Uterus (tissue), 4 donors: ENCODE data around the gene CABP2. TPM values are rescaled to one million over a fixed set of nuclear protein-coding genes. Genes with fewer than 3 reads are reported as not detected.
"Not testable (repeated sequence)": the region's sequence is repeated elsewhere in the genome, so short reads cannot be mapped to it uniquely, and the experiment has no call there.

Source experiments
- DNase-seq, 2 donors: peaks; one replicate each; pipeline ENCODE4 v3.0.0-alpha.2; 2019 to 2020
- H3K27ac ChIP-seq, 2 donors: fragments of 200-600 bp; sonication (generic); 1 replicate in 1 of 2; 2 replicates in 1 of 2; pipeline ENCODE4 v1.5.1; 2016 to 2018
- H3K27me3 ChIP-seq, 2 donors: fragments of 200-600 bp; sonication (generic); one replicate each; pipeline ENCODE4 v1.5.1; 2018 to 2019; ENCODE audit warnings: control low read depth in 1 of 2
- H3K36me3 ChIP-seq, 2 donors: fragments of 200-600 bp; sonication (generic); one replicate each; pipeline ENCODE4 v1.5.1; 2019; ENCODE audit warnings: control low read depth in 1 of 2
- H3K4me1 ChIP-seq, 2 donors: fragments of 200-600 bp; sonication (generic); one replicate each; pipeline ENCODE4 v1.5.1; 2018 to 2019; ENCODE audit warnings: control low read depth in 1 of 2
- H3K4me3 ChIP-seq, 2 donors: fragments of 200-600 bp; sonication (generic); 1 replicate in 1 of 2; 2 replicates in 1 of 2; pipeline ENCODE4 v1.5.1; 2018 to 2019; ENCODE audit warnings: mild to moderate bottlenecking in 1 of 2
- H3K9me3 ChIP-seq, 2 donors: fragments of 200-600 bp; sonication (generic); one replicate each; pipeline ENCODE4 v1.5.1; 2019; ENCODE audit warnings: control low read depth in 1 of 2
- CTCF ChIP-seq, 4 experiments: fragments of 200-600 bp in 2 of 4; fragments of 450-650 bp in 2 of 4; sonication (generic) in 2 of 4; IDR thresholded peaks; one replicate each; pipeline ENCODE4 v1.5.1; 2016 to 2019; ENCODE audit warnings: antibody characterized with exemption in 4 of 4, mild to moderate bottlenecking in 2 of 4, moderate library complexity in 1 of 4
- POLR2A ChIP-seq, 2 donors: fragments of 450-650 bp; IDR thresholded peaks; one replicate each; pipeline ENCODE4 v1.6.1; 2016; ENCODE audit warnings: antibody characterized with exemption in 2 of 2, mild to moderate bottlenecking in 1 of 2, moderate library complexity in 1 of 2
- intact Hi-C: fragments of 100-400 bp; cut with DNase I; formaldehyde crosslinking; loops from one replicate; pipeline ENCODE4 v1.15.1; 2023; ENCODE audit warnings: low total_unique reads
- total RNA-seq, 4 donors: library from RNA; depleted of rRNA in 3 of 4; stranded (reverse); fragments of >200 nt in 3 of 4; gene quantifications; one replicate each; pipeline versions ENCODE4 v1.1.0 to v1.2.4, GENCODE V29; 2014 to 2023
- donor health status: DM: yes; HTN: yes; CAD: no.

Gene CABP2
- total RNA-seq, result not detected

GRCh38 chr11:67522844-67523555 is at the start of gene CABP2:
CABP2 (minus strand) TSS chr11:67523446; CDS start chr11:67523326, 120 bp downstream.
- DNase-seq, result no peak
- intact Hi-C loops, result no loop called here
- H3K4me3 ChIP-seq, result no peak within 1 kb of the TSS
- no peak within 1 kb of the TSS for H3K27ac ChIP-seq
- no peaks in the 10 kb centered on the region for H3K27me3 ChIP-seq
- no peaks in the 10 kb centered on the region for H3K9me3 ChIP-seq
- H3K4me1 ChIP-seq, result no peaks in the 10 kb centered on the region
- TF ChIP-seq POLR2A (IDR thresholded peaks at IDR 0.05) (no peak), CTCF (IDR thresholded peaks at IDR 0.05) (no peak)
- no peaks in the 10 kb centered on the region for H3K36me3 ChIP-seq

- intact Hi-C loops, result no loop called here
Observed at GRCh38 chr11:67572747-67573419, 49.6 kb upstream of the CABP2 start.

GRCh38 chr11:67572305-67572704 is 49.1 kb upstream of the CABP2 start:
- intact Hi-C loops, result no loop called here
- no peaks in the 10 kb centered on the region for H3K9me3 ChIP-seq
- TF ChIP-seq CTCF (IDR thresholded peaks at IDR 0.05), result no peak
- no peak for TF ChIP-seq POLR2A (IDR thresholded peaks at IDR 0.05)

More at GRCh38 chr11:67572747-67573419, 49.6 kb upstream of the CABP2 start:
- peak in 1 of 2 donors; percentile 31 for DNase-seq
- no peak for TF ChIP-seq POLR2A (IDR thresholded peaks at IDR 0.05)
- TF ChIP-seq CTCF (IDR thresholded peaks at IDR 0.05), result peak; percentile 45 to 75 (median 65)
- Histone ChIP-seq H3K36me3 (no peaks in the 10 kb centered on the region), H3K4me3 (no peak overlapping the region), H3K9me3 (no peaks in the 10 kb centered on the region), H3K27ac (no peak overlapping the region), H3K4me1 (no peaks in the 10 kb centered on the region), H3K27me3 (no peaks in the 10 kb centered on the region)

GRCh38 chr11:67571443-67571842 is 48.2 kb upstream of the CABP2 start:
- no peaks in the 10 kb centered on the region for H3K36me3 ChIP-seq
- intact Hi-C loops, result no loop called here
- no peaks in the 10 kb centered on the region for H3K4me1 ChIP-seq
- H3K4me3 ChIP-seq, result no peak overlapping the region
- DNase-seq, result no peak
- no peak overlapping the region for H3K27ac ChIP-seq
- H3K27me3 ChIP-seq, result no peaks in the 10 kb centered on the region
- no peaks in the 10 kb centered on the region for H3K9me3 ChIP-seq
- TF ChIP-seq POLR2A (IDR thresholded peaks at IDR 0.05) (no peak), CTCF (IDR thresholded peaks at IDR 0.05) (no peak)

More at GRCh38 chr11:67572305-67572704, 49.1 kb upstream of the CABP2 start:
- no peaks in the 10 kb centered on the region for H3K36me3 ChIP-seq
- no peaks in the 10 kb centered on the region for H3K27me3 ChIP-seq
- no peak overlapping the region for H3K27ac ChIP-seq
- no peak for DNase-seq
- H3K4me1 ChIP-seq, result no peaks in the 10 kb centered on the region
- H3K4me3 ChIP-seq, result no peak overlapping the region

- no peak overlapping the region for H3K4me3 ChIP-seq
- H3K27me3 ChIP-seq, result no peaks in the 10 kb centered on the region
- no peak for DNase-seq
- H3K9me3 ChIP-seq, result no peaks in the 10 kb centered on the region
- peaks cover 0 to 5% of the 10 kb centered on the region in 2 donors for H3K4me1 ChIP-seq
- intact Hi-C loops, result no loop called here
- peak overlapping the region; percentile 53 to 54 for H3K27ac ChIP-seq
- TF ChIP-seq CTCF (IDR thresholded peaks at IDR 0.05), result no peak
- TF ChIP-seq POLR2A (IDR thresholded peaks at IDR 0.05), result no peak
- no peaks in the 10 kb centered on the region for H3K36me3 ChIP-seq
Observed at GRCh38 chr11:67564230-67564629, 41.0 kb upstream of the CABP2 start.

GRCh38 chr11:67563705-67564114 is 40.5 kb upstream of the CABP2 start:
- H3K36me3 ChIP-seq, intact Hi-C loops, H3K4me3 ChIP-seq, H3K9me3 ChIP-seq, H3K27me3 ChIP-seq, H3K4me1 ChIP-seq: not testable (repeated sequence)
- DNase-seq, result peak; percentile 81 to 90
- H3K27ac ChIP-seq, result peak overlapping the region; percentile 66 to 68
